ENCODE data around the gene SORCS1.

Gene SORCS1

DNA sequence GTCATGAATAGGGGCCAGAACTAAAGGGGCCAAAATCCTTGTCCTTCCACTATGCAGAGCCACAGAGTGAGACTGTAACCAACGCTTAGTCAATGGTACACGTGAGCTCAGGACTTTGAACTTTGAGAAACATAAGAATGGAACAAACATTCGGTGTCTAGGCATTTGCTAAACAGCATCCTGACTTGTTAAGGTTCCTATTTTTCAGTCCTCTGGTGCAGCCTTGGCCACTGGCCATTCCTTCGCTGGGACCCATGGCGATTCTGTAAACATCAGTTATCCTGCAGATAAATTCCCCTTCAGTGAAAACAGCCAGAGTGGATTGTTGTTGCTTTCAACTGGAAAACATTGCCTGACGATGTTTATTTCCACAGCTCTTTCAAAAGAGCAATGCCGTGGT is 266.8 kb downstream of the SORCS1 start:
- Histone ChIP-seq H2AFZ (ENCODE audit: low read depth, low read length, severe bottlenecking) (no peak overlapping the region), H3F3A (ENCODE audit: insufficient read depth) (no peaks in the 10 kb centered on the region), H3K4me3 (ENCODE audit: insufficient read depth, low read length, poor library complexity, severe bottlenecking) (no peak overlapping the region), H3K27ac (ENCODE audit: low read depth, low read length) (no peak overlapping the region), H3K27me3 (ENCODE audit: low read length) (no peaks in the 10 kb centered on the region), H3K36me3 (ENCODE audit: low read length) (no peaks in the 10 kb centered on the region), H3K79me2 (ENCODE audit: insufficient read depth, low read length) (no peaks in the 10 kb centered on the region), H3K9me3 (ENCODE audit: insufficient read depth, low read length) (no peaks in the 10 kb centered on the region), H3K9ac (ENCODE audit: low read length) (no peak overlapping the region), H4K20me1 (ENCODE audit: low read depth, low read length) (no peaks in the 10 kb centered on the region), H3K9me2 (replicated peaks; ENCODE audit: insufficient read depth, low read length) (no peaks in the 10 kb centered on the region), H3K4me2 (ENCODE audit: low read depth, low read length, poor library complexity, severe bottlenecking) (no peak overlapping the region)
- TF ChIP-seq, protein P1, sequence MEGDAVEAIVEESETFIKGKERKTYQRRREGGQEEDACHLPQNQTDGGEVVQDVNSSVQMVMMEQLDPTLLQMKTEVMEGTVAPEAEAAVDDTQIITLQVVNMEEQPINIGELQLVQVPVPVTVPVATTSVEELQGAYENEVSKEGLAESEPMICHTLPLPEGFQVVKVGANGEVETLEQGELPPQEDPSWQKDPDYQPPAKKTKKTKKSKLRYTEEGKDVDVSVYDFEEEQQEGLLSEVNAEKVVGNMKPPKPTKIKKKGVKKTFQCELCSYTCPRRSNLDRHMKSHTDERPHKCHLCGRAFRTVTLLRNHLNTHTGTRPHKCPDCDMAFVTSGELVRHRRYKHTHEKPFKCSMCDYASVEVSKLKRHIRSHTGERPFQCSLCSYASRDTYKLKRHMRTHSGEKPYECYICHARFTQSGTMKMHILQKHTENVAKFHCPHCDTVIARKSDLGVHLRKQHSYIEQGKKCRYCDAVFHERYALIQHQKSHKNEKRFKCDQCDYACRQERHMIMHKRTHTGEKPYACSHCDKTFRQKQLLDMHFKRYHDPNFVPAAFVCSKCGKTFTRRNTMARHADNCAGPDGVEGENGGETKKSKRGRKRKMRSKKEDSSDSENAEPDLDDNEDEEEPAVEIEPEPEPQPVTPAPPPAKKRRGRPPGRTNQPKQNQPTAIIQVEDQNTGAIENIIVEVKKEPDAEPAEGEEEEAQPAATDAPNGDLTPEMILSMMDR (IDR thresholded peaks at IDR 0.05; ENCODE audit: insufficient read depth, low read length, poor library complexity, severe bottlenecking), result no peak
- TF ChIP-seq EZH2phosphoT487 (conservative IDR thresholded peaks at IDR 0.05; ENCODE audit: low read length), result no peak

GRCh38 chr10:106894692-106895091 is 269.8 kb downstream of the SORCS1 start:
- H3K9me3 ChIP-seq (ENCODE audit: insufficient read depth, low read length), result no peaks in the 10 kb centered on the region
- H3K27me3 ChIP-seq (ENCODE audit: low read length), result no peaks in the 10 kb centered on the region
- H3K9ac ChIP-seq (ENCODE audit: low read length), result no peak overlapping the region

GRCh38 chr10:106877574-106877973 is 286.9 kb downstream of the SORCS1 start:
- Histone ChIP-seq H4K20me1 (ENCODE audit: low read depth, low read length) (no peaks in the 10 kb centered on the region), H3K36me3 (ENCODE audit: low read length) (no peaks in the 10 kb centered on the region), H3K9me2 (replicated peaks; ENCODE audit: insufficient read depth, low read length) (no peaks in the 10 kb centered on the region), H3K9me3 (ENCODE audit: insufficient read depth, low read length) (no peaks in the 10 kb centered on the region), H3K79me2 (ENCODE audit: insufficient read depth, low read length) (no peaks in the 10 kb centered on the region), H3F3A (ENCODE audit: insufficient read depth) (no peaks in the 10 kb centered on the region), H3K9ac (ENCODE audit: low read length) (no peak overlapping the region), H2AFZ (ENCODE audit: low read depth, low read length, severe bottlenecking) (no peak overlapping the region), H3K4me3 (ENCODE audit: insufficient read depth, low read length, poor library complexity, severe bottlenecking) (no peak overlapping the region), H3K27me3 (ENCODE audit: low read length) (no peaks in the 10 kb centered on the region), H3K27ac (ENCODE audit: low read depth, low read length) (no peak overlapping the region), H3K4me2 (ENCODE audit: low read depth, low read length, poor library complexity, severe bottlenecking) (no peak overlapping the region)
- TF ChIP-seq, protein P1 (IDR thresholded peaks at IDR 0.05; ENCODE audit: insufficient read depth, low read length, poor library complexity, severe bottlenecking), result no peak
- no peak for TF ChIP-seq EZH2phosphoT487 (conservative IDR thresholded peaks at IDR 0.05; ENCODE audit: low read length)

More at GRCh38 chr10:106894692-106895091, 269.8 kb downstream of the SORCS1 start:
- no peaks in the 10 kb centered on the region for H3K36me3 ChIP-seq (ENCODE audit: low read length)
- no peaks in the 10 kb centered on the region for H4K20me1 ChIP-seq (ENCODE audit: low read depth, low read length)
- TF ChIP-seq, protein P1 (IDR thresholded peaks at IDR 0.05; ENCODE audit: insufficient read depth, low read length, poor library complexity, severe bottlenecking), result no peak
- no peak for TF ChIP-seq EZH2phosphoT487 (conservative IDR thresholded peaks at IDR 0.05; ENCODE audit: low read length)
- no peaks in the 10 kb centered on the region for H3K9me2 ChIP-seq (replicated peaks; ENCODE audit: insufficient read depth, low read length)
- no peaks in the 10 kb centered on the region for H3K79me2 ChIP-seq (ENCODE audit: insufficient read depth, low read length)
- no peak overlapping the region for H3K4me2 ChIP-seq (ENCODE audit: low read depth, low read length, poor library complexity, severe bottlenecking)
- no peak overlapping the region for H2AFZ ChIP-seq (ENCODE audit: low read depth, low read length, severe bottlenecking)
- H3F3A ChIP-seq (ENCODE audit: insufficient read depth), result no peaks in the 10 kb centered on the region
- H3K27ac ChIP-seq (ENCODE audit: low read depth, low read length), result no peak overlapping the region
- no peak overlapping the region for H3K4me3 ChIP-seq (ENCODE audit: insufficient read depth, low read length, poor library complexity, severe bottlenecking)

GRCh38 chr10:106874604-106874889 is 290.0 kb downstream of the SORCS1 start:
- Histone ChIP-seq H2AFZ (ENCODE audit: low read depth, low read length, severe bottlenecking) (no peak overlapping the region), H3K27ac (ENCODE audit: low read depth, low read length) (no peak overlapping the region), H3K9me3 (ENCODE audit: insufficient read depth, low read length) (no peaks in the 10 kb centered on the region), H3K36me3 (ENCODE audit: low read length) (no peaks in the 10 kb centered on the region), H3K9me2 (replicated peaks; ENCODE audit: insufficient read depth, low read length) (no peaks in the 10 kb centered on the region), H3K4me2 (ENCODE audit: low read depth, low read length, poor library complexity, severe bottlenecking) (no peak overlapping the region), H4K20me1 (ENCODE audit: low read depth, low read length) (no peaks in the 10 kb centered on the region), H3K27me3 (ENCODE audit: low read length) (no peaks in the 10 kb centered on the region), H3K4me3 (ENCODE audit: insufficient read depth, low read length, poor library complexity, severe bottlenecking) (no peak overlapping the region), H3K9ac (ENCODE audit: low read length) (no peak overlapping the region), H3K79me2 (ENCODE audit: insufficient read depth, low read length) (no peaks in the 10 kb centered on the region), H3F3A (ENCODE audit: insufficient read depth) (no peaks in the 10 kb centered on the region)
- no peak for TF ChIP-seq EZH2phosphoT487 (conservative IDR thresholded peaks at IDR 0.05; ENCODE audit: low read length)
- TF ChIP-seq, protein P1 (IDR thresholded peaks at IDR 0.05; ENCODE audit: insufficient read depth, low read length, poor library complexity, severe bottlenecking), result no peak
